GM12864 (cell line): ENCODE data around the gene SLAIN1.

Experiments
- DNase-seq: peaks from one replicate; pipeline ENCODE4 v3.0.0-alpha.2; 2011; ENCODE audit warnings: low read depth
- H3K4me3 ChIP-seq: 2 replicates; pipeline ENCODE4 v1.5.1; 2011; ENCODE audit warnings: mild to moderate bottlenecking, low read depth, low read length, control low read depth
- CTCF ChIP-seq: IDR thresholded peaks from 2 replicates; pipeline ENCODE4 v1.5.1; 2011; ENCODE audit warnings: low read depth, mild to moderate bottlenecking, moderate library complexity, low read length, control low read depth, inconsistent platforms; ENCODE audit errors: missing control alignments

The SLAIN1 gene

GRCh38 chr13:77776704-77777103, 79.2 kb downstream of the SLAIN1 start:
- TF ChIP-seq CTCF = no peak
- H3K4me3 ChIP-seq = no peak overlapping the region
- DNase-seq = no peak

GRCh38 chr13:77779552-77780272, 82.2 kb downstream of the SLAIN1 start:
- no peak overlapping the region for H3K4me3 ChIP-seq
- peak; percentile 37 for TF ChIP-seq CTCF
- DNase-seq = peak; percentile 55

- no peak overlapping the region for H3K4me3 ChIP-seq
- DNase-seq = no peak
- TF ChIP-seq CTCF = no peak
These were observed 84.3 kb downstream of the SLAIN1 start for GRCh38 chr13:77781808-77782207.

- DNase-seq = no peak
- TF ChIP-seq CTCF = no peak
- H3K4me3 ChIP-seq = no peak overlapping the region
These were observed 87.0 kb downstream of the SLAIN1 start for GRCh38 chr13:77784515-77784914.

- TF ChIP-seq CTCF = no peak
- no peak overlapping the region for H3K4me3 ChIP-seq
These were observed 89.3 kb downstream of the SLAIN1 start for GRCh38 chr13:77786695-77787287.

GRCh38 chr13:77789376-77789775, 91.9 kb downstream of the SLAIN1 start:
- DNase-seq = no peak
- no peak overlapping the region for H3K4me3 ChIP-seq
- TF ChIP-seq CTCF = no peak

More at GRCh38 chr13:77786695-77787287, 89.3 kb downstream of the SLAIN1 start:
- DNase-seq = no peak

- TF ChIP-seq CTCF = no peak
- no peak overlapping the region for H3K4me3 ChIP-seq
- no peak for DNase-seq
These were observed 102.7 kb downstream of the SLAIN1 start for GRCh38 chr13:77800219-77800618.
